22Rv1 (cell line): ENCODE data around the gene AEN.

Experiments
- CTCF ChIP-seq: fragments of 450-650 bp; IDR thresholded peaks from 2 replicates; pipeline ENCODE4 v1.5.1; 2017; ENCODE audit warnings: mild to moderate bottlenecking
- ZFX ChIP-seq: fragments of 450-650 bp; IDR thresholded peaks from 2 replicates; pipeline ENCODE4 v1.6.1; 2017; ENCODE audit warnings: antibody characterized with exemption, borderline replicate concordance

DNA sequence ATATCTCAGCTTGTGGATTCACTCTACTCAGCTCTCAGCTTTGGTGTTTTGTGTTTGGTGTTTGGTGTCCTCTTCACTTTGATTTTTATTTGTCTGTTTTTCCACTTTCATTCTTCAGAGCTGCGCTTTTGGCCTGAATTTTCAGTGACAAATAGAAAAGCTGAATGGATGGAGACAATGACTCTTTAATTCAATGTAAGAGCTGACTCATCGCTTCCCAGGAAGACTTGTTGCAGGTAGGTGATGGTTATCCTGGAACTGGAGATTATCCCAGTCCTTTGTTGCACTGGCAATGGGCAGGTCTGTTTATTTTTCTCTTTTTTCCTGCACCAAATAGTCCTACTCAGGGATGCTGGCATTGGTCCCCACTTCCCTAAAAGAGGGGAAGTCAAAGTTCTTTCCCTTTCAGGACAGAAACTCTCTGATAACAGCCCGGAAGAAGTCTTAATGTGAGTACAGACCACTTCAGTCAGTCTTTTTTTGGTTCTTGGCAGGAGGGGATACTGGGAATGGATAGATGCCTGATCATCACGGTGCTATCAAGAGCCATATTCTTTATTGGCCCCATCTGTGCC, 12.4 kb upstream of the AEN start:
- TF ChIP-seq CTCF (no peak), ZFX (no peak)
